Measurements from ENCODE around the gene SAMD10.
A peak's percentile ranks its signal among the peaks of the same experiment; 100 is the strongest.

SAMD10 gene

GRCh38 chr20:63970714-63971431 lies 8.6 kb downstream of the SAMD10 start:
- TF ChIP-seq ZFX (IDR thresholded peaks at IDR 0.05; ENCODE audit: borderline replicate concordance) = no peak
- TF ChIP-seq, protein P1, sequence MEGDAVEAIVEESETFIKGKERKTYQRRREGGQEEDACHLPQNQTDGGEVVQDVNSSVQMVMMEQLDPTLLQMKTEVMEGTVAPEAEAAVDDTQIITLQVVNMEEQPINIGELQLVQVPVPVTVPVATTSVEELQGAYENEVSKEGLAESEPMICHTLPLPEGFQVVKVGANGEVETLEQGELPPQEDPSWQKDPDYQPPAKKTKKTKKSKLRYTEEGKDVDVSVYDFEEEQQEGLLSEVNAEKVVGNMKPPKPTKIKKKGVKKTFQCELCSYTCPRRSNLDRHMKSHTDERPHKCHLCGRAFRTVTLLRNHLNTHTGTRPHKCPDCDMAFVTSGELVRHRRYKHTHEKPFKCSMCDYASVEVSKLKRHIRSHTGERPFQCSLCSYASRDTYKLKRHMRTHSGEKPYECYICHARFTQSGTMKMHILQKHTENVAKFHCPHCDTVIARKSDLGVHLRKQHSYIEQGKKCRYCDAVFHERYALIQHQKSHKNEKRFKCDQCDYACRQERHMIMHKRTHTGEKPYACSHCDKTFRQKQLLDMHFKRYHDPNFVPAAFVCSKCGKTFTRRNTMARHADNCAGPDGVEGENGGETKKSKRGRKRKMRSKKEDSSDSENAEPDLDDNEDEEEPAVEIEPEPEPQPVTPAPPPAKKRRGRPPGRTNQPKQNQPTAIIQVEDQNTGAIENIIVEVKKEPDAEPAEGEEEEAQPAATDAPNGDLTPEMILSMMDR (IDR thresholded peaks at IDR 0.05) = no peak
- peak overlapping the region; percentile 31; the same call in 1 of the 2 replicates for H3K27ac ChIP-seq

- TF ChIP-seq, protein P1 (IDR thresholded peaks at IDR 0.05) = no peak
- TF ChIP-seq ZFX (IDR thresholded peaks at IDR 0.05; ENCODE audit: borderline replicate concordance) = no peak
- H3K27ac ChIP-seq = peak within 1 kb of the TSS; percentile 77
These were observed 9.4 kb downstream of the SAMD10 start, which contains the start of gene ZNF512B for GRCh38 chr20:63969838-63970713. Gene ZNF512B (minus strand): TSS chr20:63969930. CDS start chr20:63967950, 1,980 bp downstream.

DNA sequence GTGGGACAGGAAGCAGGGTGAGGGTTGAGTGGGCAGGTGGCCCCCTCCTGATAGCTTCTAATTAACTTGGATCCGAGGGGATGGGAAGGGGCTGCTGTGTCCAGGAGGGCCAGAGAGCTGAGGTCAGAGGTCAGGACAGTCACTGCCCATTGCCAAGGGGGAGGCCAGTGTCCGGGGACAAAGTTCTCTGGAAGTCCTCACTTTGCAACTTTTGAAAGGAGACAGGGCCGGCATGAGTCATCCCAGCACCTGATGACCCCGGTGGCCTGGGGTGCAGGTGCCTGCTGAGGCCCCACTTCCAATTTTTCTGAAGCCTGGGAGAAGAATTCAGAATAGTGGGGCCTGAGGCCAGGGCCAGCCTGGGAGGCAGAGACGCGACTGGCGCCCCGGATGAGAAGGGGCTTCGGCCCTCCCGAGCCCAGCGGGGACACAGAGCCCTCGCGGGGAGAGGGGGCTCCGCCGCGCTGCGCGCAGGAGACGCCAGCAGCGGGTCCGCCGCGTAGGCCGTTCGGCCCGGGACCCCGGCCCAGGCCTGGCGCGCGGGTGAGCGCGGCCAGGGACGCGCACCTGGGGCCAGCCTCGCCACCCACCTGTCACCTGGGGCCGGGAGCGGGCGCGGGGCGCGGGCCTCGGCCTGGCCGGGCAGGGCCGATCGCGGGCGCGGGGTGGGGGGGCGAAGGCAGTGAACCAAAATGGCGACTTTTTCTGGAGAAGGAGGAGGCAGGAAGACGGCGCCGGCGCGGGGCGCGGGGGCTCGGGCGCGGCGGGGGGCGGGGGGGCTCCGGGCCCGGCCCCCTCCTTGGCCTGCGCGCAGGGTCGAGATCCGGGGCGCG lies 10.3 kb downstream of the SAMD10 start:
- TF ChIP-seq, protein P1 (IDR thresholded peaks at IDR 0.05) = no peak
- TF ChIP-seq ZFX (IDR thresholded peaks at IDR 0.05; ENCODE audit: borderline replicate concordance) = no peak
- H3K27ac ChIP-seq = peak overlapping the region; percentile 77

DNA sequence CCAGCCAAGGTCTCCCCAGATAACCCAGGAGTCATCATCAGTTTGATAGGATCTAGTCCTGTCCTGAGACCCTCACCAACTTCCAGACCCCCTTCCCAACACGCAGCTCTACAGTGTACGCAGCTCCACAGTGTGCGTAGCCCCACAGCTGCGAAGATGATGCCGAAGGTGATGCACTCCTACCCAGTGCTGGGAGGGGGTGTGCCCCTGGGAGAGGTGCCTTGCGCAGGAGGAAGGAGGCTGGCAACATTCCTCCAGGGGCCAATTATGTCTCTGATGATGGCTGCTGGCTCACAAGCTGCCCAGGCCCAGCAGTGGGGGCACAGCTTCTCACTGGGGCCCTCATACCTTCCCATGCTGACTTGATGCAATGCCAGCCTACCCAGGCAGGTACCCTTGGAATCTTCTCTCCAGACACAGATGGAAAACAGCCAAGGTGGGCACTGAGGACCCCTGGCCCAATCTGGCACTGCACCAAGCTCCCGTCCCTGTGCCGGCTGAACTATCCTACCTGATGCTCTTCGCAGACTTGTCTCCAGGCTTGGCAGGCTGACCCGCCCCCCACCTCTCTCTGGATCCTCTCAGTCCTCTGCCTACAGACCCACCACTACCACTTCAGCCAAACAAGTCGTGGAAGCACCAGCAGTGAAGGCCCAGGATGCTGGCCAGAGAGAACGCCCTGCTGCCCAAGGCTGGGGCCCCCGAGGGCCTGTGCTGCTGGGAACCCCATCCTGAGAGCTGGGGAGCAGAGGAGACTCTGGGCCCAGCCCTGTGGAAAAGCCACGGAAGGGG lies 11.1 kb downstream of the SAMD10 start:
- H3K27ac ChIP-seq = peak overlapping the region; percentile 77
- no peak for TF ChIP-seq ZFX (IDR thresholded peaks at IDR 0.05; ENCODE audit: borderline replicate concordance)
- TF ChIP-seq, protein P1 (IDR thresholded peaks at IDR 0.05) = no peak

DNA sequence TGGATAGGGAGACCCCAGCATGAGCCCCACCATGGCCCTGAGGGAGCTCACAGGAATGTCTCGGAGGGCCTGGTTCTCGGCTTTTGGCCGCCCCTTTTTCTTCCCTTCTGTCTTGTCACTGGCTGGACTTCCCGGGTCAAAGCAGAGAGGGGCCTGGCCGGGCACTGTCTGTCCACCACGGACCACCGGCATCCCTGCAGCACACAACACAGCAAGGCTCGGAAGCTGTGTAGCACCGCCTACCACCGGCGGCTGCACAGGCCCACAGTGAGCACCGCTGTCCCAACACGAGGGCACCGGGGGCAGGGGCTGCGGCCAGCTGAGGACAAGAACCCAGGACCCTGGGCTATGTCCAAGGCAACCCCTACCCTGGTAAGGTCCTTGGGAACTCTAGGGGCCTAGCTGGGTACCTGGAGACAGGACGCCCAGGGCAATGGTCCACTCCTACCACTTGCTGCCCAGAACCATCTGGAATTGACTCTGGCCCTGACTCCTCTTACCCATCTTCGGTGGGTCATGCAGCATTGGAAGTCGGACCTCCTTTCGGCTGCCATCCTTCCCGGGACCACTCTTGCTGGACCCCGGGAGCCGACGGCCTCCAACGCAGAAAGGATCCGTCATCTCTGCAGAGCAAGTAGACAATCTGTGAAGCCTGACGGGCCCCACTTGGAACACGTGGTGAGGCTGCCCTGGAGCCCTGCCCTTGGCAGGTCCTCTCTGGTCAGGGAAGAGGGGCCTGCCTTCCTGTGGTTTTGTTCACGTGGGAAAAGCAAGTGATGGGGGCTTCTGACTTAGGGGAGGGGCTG lies 11.9 kb downstream of the SAMD10 start:
- no peak overlapping the region for H3K27ac ChIP-seq
- no peak for TF ChIP-seq ZFX (IDR thresholded peaks at IDR 0.05; ENCODE audit: borderline replicate concordance)
- TF ChIP-seq, protein P1 (IDR thresholded peaks at IDR 0.05) = no peak

DNA sequence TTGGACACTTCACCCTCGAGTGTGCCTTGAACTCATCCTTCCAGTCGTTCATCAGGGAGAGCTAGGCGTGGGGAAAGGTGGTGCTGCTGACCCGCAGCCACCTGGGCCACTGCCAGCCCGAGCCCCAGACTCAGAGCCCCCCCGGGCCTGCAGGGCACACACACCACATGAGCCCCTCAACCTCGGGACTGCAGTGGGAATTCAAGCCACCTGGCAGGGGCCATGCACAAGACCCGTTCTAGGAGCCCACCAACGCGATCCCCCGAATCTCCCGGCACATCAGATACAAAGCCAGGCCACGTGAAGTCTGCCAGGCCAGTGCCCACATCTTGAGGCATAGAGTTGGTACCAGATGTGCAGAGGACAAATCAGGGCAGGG lies 12.5 kb downstream of the SAMD10 start:
- no peak overlapping the region for H3K27ac ChIP-seq
- no peak for TF ChIP-seq ZFX (IDR thresholded peaks at IDR 0.05; ENCODE audit: borderline replicate concordance)
- TF ChIP-seq, protein P1 (IDR thresholded peaks at IDR 0.05) = no peak

Data from 22Rv1 (cell line).